Ecto neural progenitor cell (in vitro differentiated cells): ENCODE measurements around the gene NECTIN1.
A peak's percentile ranks its signal among the peaks of the same experiment; 100 is the strongest.

Experiments used
- DNase-seq: peaks from one replicate; pipeline ENCODE4 v3.0.0-alpha.2; 2018; ENCODE audit warnings: low spot score

NECTIN1 gene

GRCh38 chr11:119640541-119640940 lies 88.5 kb downstream of the NECTIN1 start:
- DNase-seq = no peak

- no peak for DNase-seq
Observed at GRCh38 chr11:119639642-119640205, 89.3 kb downstream of the NECTIN1 start.

- no peak for DNase-seq
Observed at GRCh38 chr11:119638851-119639250, 90.1 kb downstream of the NECTIN1 start.

GRCh38 chr11:119637481-119637880 lies 91.5 kb downstream of the NECTIN1 start:
- DNase-seq = no peak

GRCh38 chr11:119635776-119636175 lies 93.2 kb downstream of the NECTIN1 start:
- DNase-seq = no peak

- DNase-seq = no peak
Observed at GRCh38 chr11:119635041-119635740, 93.8 kb downstream of the NECTIN1 start.

GRCh38 chr11:119634301-119634700 lies 94.7 kb downstream of the NECTIN1 start:
- no peak for DNase-seq

GRCh38 chr11:119629834-119630624 lies 99.0 kb downstream of the NECTIN1 start:
- no peak for DNase-seq

- DNase-seq = no peak
Observed at GRCh38 chr11:119629085-119629484, 99.9 kb downstream of the NECTIN1 start.

GRCh38 chr11:119627286-119627685 lies 101.7 kb downstream of the NECTIN1 start:
- no peak for DNase-seq

GRCh38 chr11:119626871-119627270 lies 102.1 kb downstream of the NECTIN1 start:
- no peak for DNase-seq

- no peak for DNase-seq
Observed at GRCh38 chr11:119626197-119626841, 102.7 kb downstream of the NECTIN1 start.

GRCh38 chr11:119625206-119625978 lies 103.6 kb downstream of the NECTIN1 start:
- no peak for DNase-seq

GRCh38 chr11:119624629-119625028 lies 104.4 kb downstream of the NECTIN1 start:
- no peak for DNase-seq

GRCh38 chr11:119624102-119624615 lies 104.8 kb downstream of the NECTIN1 start:
- DNase-seq = peak; percentile 75

- DNase-seq = no peak
Observed at GRCh38 chr11:119623682-119624081, 105.3 kb downstream of the NECTIN1 start.

- DNase-seq = no peak
Observed at GRCh38 chr11:119622454-119623143, 106.4 kb downstream of the NECTIN1 start.

- DNase-seq = no peak
Observed at GRCh38 chr11:119619665-119620064, 109.3 kb downstream of the NECTIN1 start.

- DNase-seq = no peak
Observed at GRCh38 chr11:119618208-119618909, 110.6 kb downstream of the NECTIN1 start.

GRCh38 chr11:119617340-119617713 lies 111.7 kb downstream of the NECTIN1 start:
- DNase-seq = no peak
